Parathyroid adenoma (tissue), 2 donors: ENCODE results near the gene SPATA31C1.
"Not testable (repeated sequence)": the region's sequence is repeated elsewhere in the genome, so short reads cannot be mapped to it uniquely, and the experiment has no call there.

Source experiments
- H2AFZ ChIP-seq: fragments of 300-600 bp; sonication (generic); one replicate; pipeline ENCODE4 v1.7.0; 2017; ENCODE audit warnings: antibody characterized with exemption, mild to moderate bottlenecking
- H3K27ac ChIP-seq: fragments of 300-600 bp; sonication (generic); one replicate; pipeline ENCODE4 v1.7.0; 2017
- H3K27me3 ChIP-seq: fragments of 300-600 bp; sonication (generic); one replicate; pipeline ENCODE4 v1.7.0; 2017; ENCODE audit warnings: low read length; ENCODE audit not compliant: control insufficient read depth, insufficient read depth
- H3K36me3 ChIP-seq: fragments of 300-600 bp; sonication (generic); one replicate; pipeline ENCODE4 v1.7.0; 2017; ENCODE audit warnings: low read length; ENCODE audit not compliant: control insufficient read depth, insufficient read depth
- H3K4me1 ChIP-seq: fragments of 300-600 bp; sonication (generic); one replicate; pipeline ENCODE4 v1.7.0; 2017; ENCODE audit warnings: control low read depth
- H3K4me2 ChIP-seq: fragments of 300-600 bp; sonication (generic); one replicate; pipeline ENCODE4 v1.7.0; 2017; ENCODE audit warnings: low read length
- H3K4me3 ChIP-seq: fragments of 300-600 bp; sonication (generic); one replicate; pipeline ENCODE4 v1.7.0; 2017; ENCODE audit warnings: low read depth, low read length
- H3K79me2 ChIP-seq: fragments of 300-600 bp; sonication (generic); one replicate; pipeline ENCODE4 v1.7.0; 2017; ENCODE audit warnings: control low read depth
- H3K9ac ChIP-seq: fragments of 300-600 bp; sonication (generic); one replicate; pipeline ENCODE4 v1.7.0; 2017; ENCODE audit warnings: mild to moderate bottlenecking
- H3K9me3 ChIP-seq: fragments of 300-600 bp; sonication (generic); one replicate; pipeline ENCODE4 v1.7.0; 2017; ENCODE audit warnings: low read length; ENCODE audit not compliant: control insufficient read depth
- CTCF ChIP-seq: fragments of 300-600 bp; sonication (generic); IDR thresholded peaks from one replicate; pipeline ENCODE4 v1.7.0; 2017; ENCODE audit warnings: antibody characterized with exemption, mild to moderate bottlenecking
- donor health status: primary hyperparathyroidism.

The SPATA31C1 gene

GRCh38 chr9:87917662-87918061, at the start of gene SPATA31C1:
SPATA31C1 (plus strand) TSS chr9:87917962.
- H2AFZ ChIP-seq, H3K9ac ChIP-seq, H3K4me2 ChIP-seq, H3K4me3 ChIP-seq, H3K27ac ChIP-seq, H3K9me3 ChIP-seq, H3K4me1 ChIP-seq, H3K79me2 ChIP-seq, H3K36me3 ChIP-seq, H3K27me3 ChIP-seq: not testable (repeated sequence)

GRCh38 chr9:87868175-87868574, 49.6 kb upstream of the SPATA31C1 start:
- Histone ChIP-seq H2AFZ (no peak overlapping the region), H3K27me3 (no peaks in the 10 kb centered on the region), H3K9me3 (no peaks in the 10 kb centered on the region), H3K27ac (no peak overlapping the region), H3K9ac (no peak overlapping the region), H3K79me2 (no peaks in the 10 kb centered on the region), H3K4me2 (no peak overlapping the region), H3K36me3 (no peaks in the 10 kb centered on the region), H3K4me1 (no peaks in the 10 kb centered on the region), H3K4me3 (no peak overlapping the region)
- no peak for TF ChIP-seq CTCF

- Histone ChIP-seq H2AFZ (no peak overlapping the region), H3K27ac (no peak overlapping the region), H3K4me2 (no peak overlapping the region), H3K4me1 (no peaks in the 10 kb centered on the region), H3K36me3 (no peaks in the 10 kb centered on the region), H3K9ac (no peak overlapping the region), H3K9me3 (no peaks in the 10 kb centered on the region), H3K79me2 (no peaks in the 10 kb centered on the region), H3K4me3 (no peak overlapping the region), H3K27me3 (no peaks in the 10 kb centered on the region)
- TF ChIP-seq CTCF: no peak
Observed at GRCh38 chr9:87868635-87869034, 49.1 kb upstream of the SPATA31C1 start.

GRCh38 chr9:87869082-87869481, 48.7 kb upstream of the SPATA31C1 start:
- H3K4me3 ChIP-seq: no peak overlapping the region
- no peaks in the 10 kb centered on the region for H3K27me3 ChIP-seq
- H2AFZ ChIP-seq: no peak overlapping the region
- H3K27ac ChIP-seq: no peak overlapping the region
- H3K9ac ChIP-seq: no peak overlapping the region
- no peaks in the 10 kb centered on the region for H3K79me2 ChIP-seq
- no peaks in the 10 kb centered on the region for H3K36me3 ChIP-seq
- H3K9me3 ChIP-seq: no peaks in the 10 kb centered on the region
- H3K4me1 ChIP-seq: no peaks in the 10 kb centered on the region
- no peak for TF ChIP-seq CTCF
- no peak overlapping the region for H3K4me2 ChIP-seq

- no peak overlapping the region for H2AFZ ChIP-seq
- no peak overlapping the region for H3K27ac ChIP-seq
- no peaks in the 10 kb centered on the region for H3K4me1 ChIP-seq
- H3K36me3 ChIP-seq: no peaks in the 10 kb centered on the region
- H3K9me3 ChIP-seq: no peaks in the 10 kb centered on the region
- no peak overlapping the region for H3K9ac ChIP-seq
- no peak overlapping the region for H3K4me3 ChIP-seq
- H3K79me2 ChIP-seq: no peaks in the 10 kb centered on the region
- H3K27me3 ChIP-seq: no peaks in the 10 kb centered on the region
- TF ChIP-seq CTCF: no peak
- no peak overlapping the region for H3K4me2 ChIP-seq
Observed at GRCh38 chr9:87871425-87872078, 46.2 kb upstream of the SPATA31C1 start.
